ENCODE results near the gene ZNF804B.

ZNF804B gene

DNA sequence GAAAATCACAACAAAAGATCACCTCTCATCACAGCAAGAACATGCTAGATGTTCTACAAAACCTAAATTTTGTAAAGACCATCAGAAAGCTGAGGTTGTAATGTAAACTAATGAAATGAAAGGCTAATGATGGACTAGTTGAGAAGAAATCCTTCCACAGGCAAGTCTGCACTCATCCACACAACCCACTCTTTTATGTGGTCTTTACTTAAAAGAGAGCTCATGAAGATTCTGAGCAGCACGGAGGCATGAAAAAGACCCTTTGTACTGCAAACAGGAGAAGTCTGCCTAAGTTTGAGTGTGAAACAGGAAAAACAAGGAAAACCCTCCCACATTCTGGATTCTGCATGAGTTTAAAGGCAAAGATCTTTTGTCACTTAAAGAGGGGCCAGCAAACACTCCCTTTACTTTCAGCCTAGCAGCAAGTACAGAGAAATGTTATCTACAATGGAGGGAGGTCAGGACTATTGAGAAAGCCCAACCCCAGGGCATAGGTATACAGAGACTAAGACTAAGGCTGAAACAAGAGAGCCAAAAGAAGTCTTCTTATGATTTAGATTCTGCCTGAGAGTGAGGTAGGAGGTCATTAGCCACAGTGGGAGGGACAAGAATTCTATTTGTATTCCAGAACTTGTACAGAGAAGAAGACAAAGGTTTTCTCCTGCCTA, 557.2 kb downstream of the ZNF804B start:
- DNase-seq = no peak

DNA sequence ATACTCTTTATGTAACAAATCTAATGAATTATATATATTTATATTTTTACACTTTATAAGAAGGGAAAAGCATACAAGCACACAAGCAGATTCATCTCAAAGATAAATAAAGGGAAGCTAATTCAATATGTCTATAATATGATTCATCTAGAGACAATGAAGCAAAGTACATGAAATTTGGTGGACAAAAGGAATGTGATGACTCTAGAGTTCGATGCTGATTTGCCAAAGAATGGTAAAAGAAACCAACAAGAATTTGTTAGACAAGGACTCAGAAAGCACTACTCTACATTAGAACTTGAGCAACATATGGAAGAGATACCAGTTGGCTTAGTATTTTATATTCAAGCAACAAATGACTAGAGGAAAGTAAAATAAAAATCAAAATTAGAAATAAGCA, 572.5 kb downstream of the ZNF804B start:
- no peak for DNase-seq

DNA sequence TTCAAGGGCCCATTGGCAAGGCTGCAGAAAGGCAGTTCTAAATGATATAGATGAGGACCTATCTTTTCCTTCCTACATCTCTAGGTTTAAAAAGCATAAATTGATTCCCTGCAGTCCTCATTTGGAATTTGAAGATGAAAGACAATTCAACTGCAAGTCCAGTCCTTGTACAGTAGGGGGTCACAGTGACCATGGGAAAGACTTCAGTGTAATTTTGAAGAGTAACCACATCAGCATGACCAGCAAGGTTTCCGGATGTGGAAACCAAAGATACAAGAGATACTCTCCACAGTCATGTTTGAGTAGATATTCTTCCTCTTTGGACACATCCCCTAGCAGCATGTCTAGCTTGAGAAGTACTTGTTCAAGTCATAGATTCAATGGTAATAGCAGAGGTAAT, 575.3 kb downstream of the ZNF804B start:
- no peak for DNase-seq

DNA sequence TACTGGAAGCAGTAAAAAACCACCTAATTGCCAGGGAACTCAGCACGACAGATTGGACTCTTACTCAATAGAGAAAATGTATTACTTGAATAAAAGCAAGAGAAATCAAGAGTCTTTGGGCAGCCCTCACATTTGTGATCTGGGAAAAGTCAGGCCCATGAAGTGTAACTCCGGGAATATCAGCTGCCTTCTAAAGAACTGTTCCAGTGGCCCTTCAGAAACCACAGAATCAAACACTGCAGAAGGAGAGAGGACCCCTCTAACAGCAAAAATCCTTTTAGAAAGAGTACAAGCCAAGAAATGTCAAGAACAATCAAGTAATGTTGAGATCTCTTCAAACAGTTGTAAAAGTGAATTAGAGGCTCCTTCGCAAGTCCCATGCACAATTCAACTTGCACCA, 576.0 kb downstream of the ZNF804B start:
- no peak for DNase-seq

DNA sequence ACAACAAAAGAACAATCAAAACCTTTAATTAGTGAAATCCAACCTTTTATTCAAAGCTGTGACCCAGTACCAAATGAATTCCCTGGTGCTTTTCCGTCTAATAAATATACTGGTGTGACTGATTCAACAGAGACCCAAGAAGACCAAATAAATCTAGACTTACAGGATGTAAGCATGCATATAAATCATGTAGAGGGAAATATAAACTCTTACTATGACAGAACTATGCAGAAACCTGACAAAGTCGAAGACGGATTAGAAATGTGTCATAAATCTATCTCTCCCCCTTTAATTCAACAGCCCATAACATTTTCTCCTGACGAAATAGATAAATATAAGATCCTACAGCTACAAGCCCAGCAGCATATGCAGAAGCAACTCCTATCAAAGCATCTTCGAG, 576.6 kb downstream of the ZNF804B start:
- no peak for DNase-seq

DNA sequence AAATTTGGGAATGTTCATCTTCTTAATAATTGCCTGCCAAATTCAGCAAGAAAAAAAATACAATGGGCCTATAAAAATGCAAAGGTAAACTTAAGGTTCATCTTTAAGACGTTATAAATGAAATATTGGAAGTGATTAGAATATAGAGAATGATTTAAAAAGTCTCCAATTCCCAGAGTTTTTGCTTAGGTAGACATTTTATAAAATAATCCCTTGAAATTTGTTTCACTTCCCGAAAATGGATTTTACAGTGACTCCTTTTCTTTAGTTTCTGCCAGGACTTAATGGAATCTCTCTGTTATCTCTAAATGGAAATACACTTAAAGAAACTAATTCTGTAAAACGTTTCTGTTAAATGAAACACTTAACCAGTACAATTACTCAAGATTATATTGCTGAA, 580.2 kb downstream of the ZNF804B start:
- DNase-seq = no peak

DNA sequence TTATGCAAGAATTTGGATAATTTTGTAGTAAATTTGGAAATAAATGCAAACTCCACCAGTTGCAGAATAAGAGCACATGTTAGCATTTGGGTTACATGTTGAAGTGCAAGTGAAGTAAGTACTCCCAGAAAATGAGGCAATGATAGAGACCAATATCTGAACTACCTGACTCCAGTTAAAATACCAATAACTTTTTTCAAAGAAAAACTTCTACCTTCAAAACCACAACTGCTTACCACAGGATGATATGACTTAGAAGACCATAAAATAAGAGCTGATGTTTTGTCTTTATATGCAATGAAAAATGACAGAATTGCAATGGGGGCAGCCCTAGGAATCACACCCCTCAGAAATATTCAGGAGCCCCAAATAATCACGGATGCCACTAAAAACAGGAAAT, 597.6 kb downstream of the ZNF804B start:
- no peak for DNase-seq

DNA sequence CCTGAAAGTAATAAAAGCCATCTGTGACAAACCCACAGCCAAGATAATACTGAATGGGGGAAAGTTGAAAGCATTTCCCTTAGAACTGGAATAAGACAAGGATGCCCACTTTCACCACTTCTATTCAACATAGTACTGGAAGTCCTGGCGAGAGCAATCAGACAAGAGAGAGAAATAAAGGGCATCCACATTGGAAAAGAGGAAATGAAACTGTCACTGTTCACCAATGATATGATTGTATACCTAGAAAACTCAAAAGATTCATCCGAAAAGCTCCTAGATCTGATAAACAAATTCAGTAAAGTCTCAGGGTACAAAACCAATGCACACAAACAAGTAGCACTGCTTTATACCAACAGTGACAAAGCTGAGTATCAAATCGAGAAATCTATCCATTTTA, 617.7 kb downstream of the ZNF804B start:
- no peak for DNase-seq

DNA sequence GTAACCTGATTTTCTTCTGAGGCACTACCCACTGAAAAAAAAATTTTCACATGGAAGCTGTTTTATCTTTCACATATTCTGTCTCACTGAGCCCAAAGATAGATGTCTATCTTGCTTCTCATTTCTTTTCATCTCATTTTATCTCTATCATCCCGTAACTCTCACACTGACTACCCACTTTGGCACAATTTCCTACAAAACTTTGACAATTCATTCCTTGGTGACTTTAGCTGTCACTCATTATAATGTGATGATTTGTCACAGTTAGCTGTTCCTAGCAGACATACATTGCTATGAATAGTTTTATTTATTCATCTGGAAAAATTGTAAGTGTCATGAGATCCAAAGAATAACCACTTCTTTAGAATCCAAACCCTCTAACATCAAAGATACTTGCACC, 625.9 kb downstream of the ZNF804B start:
- no peak for DNase-seq
